Epidermal melanocyte (primary cell): ENCODE data around the gene SIK1.
"Not testable (repeated sequence)": the region's sequence is repeated elsewhere in the genome, so short reads cannot be mapped to it uniquely, and the experiment has no call there.

Source experiments
- DNase-seq: peaks from one replicate; pipeline ENCODE4 v3.0.0; 2011; ENCODE audit warnings: low spot score; ENCODE audit not compliant: insufficient read length

SIK1 gene

DNA sequence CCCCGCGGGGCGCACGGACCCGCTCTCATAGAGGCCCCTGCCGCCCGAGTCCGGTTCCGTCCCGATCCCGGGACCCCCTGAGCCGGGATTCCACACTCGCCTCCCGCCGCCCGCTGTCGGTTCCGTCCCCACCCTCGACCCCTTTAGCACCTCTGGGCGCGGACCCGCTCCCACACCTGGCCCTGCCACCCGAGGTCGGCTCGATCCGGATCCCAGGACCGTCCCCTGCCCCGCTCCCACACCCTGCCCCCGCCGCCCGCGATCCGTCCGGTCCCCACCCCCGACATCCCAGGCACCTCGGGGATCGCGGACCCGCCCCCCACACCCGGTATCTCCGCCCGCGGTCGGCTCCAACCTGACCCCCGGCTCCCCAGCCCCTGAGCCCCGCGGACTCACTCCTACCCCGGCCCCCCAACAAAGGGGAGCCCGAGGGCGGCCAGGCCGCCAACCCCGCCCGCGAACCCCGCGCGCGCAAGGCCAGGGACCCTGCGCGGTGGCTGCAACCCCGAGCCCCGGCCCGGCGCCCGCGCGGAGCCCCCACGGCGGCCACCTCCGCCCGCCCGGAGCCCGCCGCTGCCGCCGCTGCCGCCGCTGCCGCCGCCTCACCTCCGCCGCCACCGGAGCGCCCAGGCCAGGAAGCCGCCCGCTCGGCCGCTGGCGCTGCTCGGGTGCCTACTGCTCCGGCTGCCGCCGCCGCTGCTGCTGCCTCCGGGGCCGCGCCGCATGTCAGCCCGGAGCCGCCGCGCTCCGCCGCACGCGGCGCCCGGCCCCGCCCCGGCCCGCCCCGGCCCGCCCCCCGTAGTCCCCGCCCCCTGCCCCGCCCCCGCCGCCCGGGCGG, at the start of gene SIK1:
SIK1 (minus strand) TSS at position 728 of the 838 bp plus-strand sequence. CDS start 953 bp downstream, outside the sequence.
- not testable (repeated sequence) for DNase-seq

DNA sequence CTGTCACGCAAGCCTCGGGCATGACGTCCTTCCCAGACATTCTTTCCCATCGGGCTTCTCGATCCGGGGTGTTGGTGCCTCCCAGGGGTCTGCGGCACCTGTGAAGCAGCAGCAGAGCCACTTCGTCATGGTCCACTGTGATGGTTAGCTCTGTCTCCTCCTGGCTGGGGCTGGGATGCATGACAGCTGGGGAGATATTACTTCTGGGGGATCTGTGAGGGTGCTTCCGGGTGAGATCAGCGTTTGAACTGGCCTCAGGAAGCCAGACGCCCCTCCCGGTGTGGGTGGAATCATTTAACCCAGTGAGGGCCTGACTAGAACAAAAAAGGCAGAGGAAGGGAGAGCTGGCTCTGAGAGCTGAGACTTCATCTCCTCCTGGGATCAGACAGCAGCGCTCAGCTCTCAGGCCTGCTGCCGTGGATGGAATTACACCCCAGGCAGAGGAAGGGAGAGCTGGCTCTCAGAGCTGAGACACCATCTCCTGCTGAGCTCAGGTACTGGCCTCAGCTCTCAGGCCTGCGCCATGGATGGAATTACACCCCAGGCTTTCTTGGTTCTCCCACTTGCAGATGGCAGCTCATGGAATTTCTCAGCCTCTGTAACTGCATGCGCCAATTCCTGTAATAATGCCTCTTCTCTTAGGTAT, 44.8 kb upstream of the SIK1 start:
- not testable (repeated sequence) for DNase-seq

DNA sequence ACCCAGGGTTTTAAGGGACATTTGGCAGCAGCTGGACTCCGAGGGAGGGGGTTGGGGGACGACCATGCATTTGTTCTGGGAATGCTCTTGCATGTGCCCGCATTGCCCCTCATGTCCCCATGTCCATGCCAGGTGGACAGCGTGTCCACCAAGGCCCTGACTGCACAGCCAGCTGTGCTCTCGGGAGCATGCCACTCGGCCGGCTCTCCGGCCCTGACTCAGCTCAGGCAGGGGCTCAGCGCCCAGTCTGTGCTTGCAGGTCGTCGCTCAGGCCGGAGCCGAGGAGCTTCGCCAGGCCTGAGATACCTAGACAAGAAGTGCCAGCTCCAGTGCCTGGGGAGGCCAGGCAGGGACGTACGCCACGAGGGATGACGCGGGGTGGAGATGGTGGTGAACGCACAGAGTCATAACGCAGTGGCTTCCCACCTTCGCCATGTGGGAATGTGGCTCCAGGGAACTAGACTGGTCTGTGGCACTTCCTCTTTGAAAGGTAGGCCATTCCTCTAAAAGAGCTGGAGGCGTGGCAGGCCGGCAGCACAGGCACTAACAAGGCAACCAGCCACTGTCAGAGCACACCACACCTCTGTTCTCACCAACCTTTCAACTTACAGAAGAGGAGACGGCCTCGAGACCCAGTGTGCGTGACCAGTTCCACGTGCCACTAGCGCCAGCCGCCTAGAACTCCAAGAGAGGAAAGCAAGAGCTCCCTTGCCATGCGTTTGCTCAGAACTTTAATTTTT, 43.0 kb upstream of the SIK1 start:
- DNase-seq, result not testable (repeated sequence)

DNA sequence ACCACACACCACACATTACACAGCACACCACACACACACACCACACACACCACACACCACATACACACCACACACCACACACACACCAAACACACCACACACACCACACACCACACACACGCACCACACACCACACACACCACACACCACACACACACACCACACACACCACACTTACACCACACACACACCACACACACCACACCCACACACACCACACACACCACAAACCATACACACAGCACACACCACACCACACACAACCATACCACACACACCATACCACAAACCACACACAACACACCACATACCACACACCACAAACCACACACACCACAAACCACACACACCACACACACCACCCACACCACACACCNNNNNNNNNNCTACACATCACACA, 40.9 kb upstream of the SIK1 start:
- no peak for DNase-seq

DNA sequence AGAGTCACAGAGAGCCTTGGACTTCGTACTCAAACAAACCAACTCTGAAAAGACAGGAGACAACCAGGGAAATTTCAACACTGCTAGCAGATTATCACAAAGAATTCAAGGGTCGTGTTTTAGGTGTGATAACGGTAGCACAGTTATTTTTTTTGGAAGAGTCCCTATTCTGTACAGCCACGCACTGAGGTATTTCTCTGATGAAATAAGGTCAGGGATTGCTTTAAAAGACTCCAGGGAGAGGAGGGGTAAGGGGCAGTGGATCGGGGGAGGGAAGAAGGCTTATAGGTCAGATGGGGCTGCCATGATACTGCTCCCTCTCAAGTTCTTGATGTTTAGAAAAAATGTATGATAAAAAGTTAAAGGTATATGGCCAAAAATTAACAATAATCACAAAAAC, 38.2 kb upstream of the SIK1 start:
- not testable (repeated sequence) for DNase-seq

DNA sequence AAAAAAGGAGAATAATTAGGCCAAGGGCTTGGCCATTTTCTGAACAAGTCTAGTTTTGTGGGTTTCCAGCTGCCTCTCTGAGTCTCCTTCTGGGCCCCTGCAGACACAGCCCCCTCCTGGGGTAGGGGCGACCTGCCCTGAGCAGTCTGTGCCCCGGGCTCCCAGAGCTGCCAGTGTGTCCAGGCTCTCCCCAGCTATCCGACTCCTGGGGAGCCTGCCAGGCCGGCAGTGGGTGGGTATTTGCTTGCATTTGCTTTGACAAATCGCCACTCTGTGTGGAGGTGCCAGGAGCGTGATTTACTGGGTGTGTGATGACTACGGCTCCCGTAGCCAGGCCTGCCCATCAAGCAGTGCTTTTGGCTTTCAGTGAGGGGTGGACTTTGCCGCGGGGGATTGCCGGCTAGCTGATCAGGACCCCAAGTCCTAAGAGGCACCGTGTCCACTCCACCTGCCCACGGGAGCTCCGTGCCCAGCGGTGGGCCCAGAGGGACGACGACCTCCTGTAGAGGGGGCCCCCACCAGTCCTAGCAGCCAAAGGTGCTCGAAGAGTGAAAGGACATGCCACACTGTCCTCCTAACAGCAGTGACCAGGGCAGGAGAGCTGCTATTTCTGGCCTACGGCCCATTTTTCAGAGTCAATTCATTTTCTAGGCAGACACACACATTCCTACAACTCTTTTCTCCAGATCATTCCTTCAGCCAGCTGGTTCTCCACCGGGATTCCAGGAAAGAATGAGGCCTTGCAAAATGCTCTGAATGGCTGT, 36.7 kb upstream of the SIK1 start:
- DNase-seq, result not testable (repeated sequence)

DNA sequence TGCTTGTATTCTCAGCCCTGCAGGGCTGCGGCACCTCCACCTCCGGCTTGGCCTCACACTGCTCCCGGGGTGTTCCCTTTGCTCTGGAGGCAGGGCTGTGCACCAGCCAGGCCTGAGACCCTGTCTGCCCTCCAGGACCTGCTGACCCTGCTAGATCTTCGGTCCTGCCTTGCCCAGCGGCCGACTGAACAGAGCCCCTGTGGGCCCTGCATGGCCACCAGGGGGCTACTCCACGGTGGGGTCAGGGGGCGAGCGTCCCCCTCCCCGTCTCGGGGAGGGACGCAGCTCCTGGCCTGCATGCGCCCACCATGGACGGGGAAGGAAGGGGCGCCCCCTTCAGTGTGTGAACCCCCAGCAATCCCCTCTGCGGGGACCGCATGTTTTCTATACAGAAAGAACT, 36.0 kb upstream of the SIK1 start:
- DNase-seq, result not testable (repeated sequence)

DNA sequence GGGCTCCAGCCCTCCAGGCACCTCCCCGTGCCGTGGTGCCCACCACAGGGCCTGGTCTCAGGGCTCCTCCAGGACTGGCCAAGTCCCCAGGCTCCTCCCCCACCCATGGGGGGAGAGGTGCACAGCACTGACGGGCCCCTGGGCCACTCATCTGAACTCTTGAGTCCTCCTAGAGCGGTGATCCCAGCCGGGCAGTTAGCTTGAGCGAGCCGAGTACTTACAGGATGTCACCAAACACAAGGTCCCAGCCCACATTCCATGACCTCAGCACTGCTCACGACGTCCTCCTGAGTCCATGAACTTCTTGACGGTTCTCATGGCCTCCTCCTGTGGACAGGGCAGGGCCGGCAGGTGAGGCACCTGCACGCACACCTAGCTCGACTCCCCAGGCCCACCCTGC, 33.5 kb upstream of the SIK1 start:
- DNase-seq, result not testable (repeated sequence)

DNA sequence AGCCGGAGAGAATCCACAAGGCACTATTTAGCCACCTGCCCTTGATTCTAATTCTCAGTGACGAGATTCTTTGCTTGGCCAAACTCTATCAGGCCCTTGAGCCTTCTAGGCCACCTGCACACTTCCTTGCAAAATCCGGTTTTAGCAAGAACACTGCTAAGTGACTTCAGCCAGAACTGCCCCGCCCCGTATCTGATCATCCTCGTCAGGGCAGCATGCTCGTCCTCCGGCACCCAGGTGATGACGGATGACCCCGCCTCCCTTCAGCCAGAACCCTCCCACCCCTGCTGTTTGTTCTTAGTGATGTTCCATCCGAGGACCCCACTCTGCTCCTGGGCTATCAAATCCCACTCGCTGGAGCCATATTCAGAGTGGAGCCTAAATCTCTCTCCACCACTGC, 32.1 kb upstream of the SIK1 start:
- not testable (repeated sequence) for DNase-seq

DNA sequence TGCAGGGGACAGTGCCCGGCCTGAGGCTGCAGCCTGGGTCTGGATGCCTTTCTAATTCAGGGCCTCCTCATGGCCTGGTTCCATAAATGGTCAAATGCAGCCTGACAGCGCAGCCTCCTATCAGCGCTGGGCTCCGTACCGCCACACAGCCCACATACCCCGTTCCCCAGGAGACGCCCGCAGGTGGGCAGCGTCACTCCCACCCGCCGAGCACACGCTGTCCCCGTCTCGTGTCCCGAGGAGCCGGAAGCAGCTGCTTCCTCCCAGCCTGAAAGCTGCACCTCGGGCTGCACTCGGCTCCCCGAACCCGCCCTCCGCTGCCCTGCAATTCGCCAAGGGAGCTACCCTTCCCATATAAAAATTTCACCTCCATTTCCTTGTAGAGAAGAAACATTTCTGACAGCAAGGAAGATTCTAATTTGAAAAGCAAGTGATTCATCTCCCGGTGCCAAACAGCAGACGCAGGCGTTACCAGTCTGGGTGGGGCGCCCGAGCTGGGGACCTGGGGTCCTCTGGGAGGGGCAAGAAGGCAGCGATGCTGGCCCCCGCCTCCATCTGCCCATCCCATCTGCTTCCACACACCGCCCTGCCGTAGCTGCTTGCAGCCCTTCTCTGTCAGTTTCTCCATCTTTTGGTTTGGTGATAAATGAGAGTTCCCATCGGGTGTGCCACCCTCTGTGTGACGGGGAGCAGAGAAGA, 29.8 kb upstream of the SIK1 start:
- not testable (repeated sequence) for DNase-seq

DNA sequence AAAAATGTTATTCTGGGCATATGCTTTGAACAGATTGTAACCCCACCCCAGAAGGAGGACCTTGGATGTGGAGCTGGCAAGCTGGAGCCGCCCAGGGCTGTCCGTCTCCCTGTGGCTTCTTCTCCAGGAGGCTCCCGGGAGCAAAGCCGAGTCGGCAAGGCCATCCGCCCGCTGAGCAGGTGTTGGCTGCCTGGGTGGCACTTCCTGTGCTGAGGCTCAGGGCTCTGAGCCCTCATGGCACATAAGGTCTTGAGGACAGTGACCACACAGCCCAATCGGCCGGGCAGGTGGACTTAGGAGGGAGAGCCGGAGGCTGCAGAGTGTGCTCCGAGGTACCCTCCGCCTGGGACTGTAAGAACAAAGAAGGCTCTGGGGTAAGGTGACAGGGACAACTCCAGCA, 28.8 kb upstream of the SIK1 start:
- not testable (repeated sequence) for DNase-seq

DNA sequence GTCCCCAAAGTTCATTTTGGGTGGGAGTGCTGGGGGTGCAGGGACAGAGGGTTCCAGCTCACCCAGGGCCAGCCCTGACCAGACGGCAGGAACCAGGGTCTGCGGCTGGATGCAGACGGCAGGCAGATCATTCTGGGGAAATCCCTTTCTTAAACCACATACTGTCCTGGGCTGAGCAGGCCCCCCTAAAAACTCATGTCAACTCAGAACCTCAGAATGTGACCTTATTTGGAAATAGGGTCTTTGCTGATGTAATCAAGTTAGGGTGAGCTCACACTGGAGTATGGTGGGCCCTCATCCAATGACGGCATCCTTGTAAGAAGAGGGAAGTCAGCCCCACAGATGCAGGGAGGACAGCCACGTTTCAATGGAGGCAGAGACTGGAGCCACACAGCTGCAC, 27.2 kb upstream of the SIK1 start:
- not testable (repeated sequence) for DNase-seq

DNA sequence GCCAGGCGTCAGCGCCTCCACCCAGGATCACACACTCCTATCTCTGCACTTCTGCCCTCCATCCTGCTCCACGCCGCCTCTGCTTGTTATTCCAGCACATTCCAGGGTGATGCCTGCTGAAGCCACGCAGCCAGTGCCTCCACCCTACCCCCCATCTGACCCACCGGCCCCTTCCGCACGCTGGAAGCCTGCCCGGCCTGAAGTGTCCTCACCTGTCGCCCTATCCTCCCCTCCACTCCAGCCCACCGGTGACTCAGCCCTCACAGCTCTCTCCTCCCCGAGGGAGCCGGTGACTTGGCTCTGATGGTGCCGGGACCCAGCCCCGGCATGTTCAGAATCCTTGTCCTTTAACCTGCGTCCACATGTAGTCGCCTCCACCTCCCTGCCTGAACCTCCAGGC, 24.9 kb upstream of the SIK1 start:
- DNase-seq, result not testable (repeated sequence)

DNA sequence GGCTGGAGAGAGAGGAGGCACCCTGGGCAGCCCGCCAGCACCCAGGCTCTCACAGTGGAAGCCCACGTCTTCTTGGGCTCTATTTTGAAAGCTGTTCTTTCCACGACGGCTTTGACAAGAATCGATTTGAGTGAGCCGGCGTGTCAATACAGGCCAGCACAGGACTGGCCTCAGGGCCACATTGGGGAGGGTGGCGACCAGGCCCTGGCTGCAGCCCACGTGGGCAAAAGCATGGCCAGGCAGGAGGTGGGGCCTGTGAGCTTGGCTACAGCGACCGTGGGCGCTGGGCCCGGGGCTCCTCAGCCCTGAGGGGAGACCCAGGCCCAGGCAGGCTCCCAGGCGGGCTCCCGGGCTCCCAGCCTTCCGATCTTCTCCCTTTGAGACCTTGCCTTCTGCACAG, 23.4 kb upstream of the SIK1 start:
- not testable (repeated sequence) for DNase-seq

DNA sequence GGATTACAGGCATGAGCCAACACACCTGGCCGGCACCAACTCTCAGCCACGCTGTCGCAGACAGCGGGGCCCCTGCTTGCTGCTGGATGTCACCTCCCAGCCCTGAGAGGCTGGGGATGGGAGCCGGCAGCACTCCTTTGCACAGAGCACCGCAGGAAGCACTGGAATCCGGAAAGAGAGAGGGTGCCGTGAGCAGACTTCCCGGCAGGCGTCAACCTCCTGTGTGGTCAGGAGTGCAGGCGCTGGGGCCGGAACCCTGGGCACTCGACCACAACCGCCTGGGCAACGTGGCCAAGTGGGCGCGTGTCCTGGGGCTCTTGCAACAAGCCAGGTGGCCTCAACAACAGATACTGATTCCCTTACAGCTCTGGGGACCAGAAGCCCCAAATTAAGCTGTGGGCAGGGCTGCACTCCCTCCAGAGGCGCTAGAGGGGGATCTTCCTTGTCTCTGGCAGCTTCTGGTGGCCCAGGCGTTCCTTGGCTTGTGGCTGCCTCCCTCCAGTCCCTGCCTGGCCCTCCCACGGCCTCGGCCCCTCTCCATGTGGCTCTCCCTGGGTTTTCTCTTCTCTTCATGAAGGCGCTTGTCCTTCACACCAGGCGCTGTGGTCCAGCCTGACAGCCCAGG, 20.5 kb upstream of the SIK1 start:
- DNase-seq, result not testable (repeated sequence)

DNA sequence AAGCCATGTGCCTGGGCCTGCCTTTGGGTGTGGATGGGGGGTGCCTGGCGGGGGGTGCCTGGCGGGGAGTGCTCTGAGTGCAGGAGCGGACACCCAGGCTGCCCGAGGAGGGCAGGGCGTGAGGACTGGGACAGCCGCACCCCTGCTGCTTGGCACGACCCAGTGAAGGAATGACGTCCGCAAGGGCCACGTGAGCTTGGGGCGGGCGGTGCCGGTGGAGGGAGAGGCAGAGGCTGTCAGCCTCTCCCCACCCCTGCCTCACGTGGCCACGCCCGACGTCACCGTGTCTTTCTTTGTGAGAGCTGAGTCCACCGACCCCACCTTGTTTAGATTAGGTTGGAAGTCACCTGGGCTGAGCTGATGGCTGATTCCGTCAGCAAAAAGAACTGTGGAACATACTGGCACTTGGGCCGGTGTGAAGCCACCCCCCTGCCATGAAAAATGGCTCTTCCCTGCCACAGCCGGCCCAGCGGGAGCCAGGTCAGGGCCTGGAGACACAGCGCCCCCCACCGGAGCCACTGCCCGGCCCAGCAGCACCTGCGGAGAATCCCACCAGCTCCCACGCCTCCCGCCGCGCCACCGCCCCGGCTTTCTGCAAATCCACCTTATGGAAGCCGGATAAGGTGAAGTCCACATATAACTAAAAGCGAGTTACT, 19.5 kb upstream of the SIK1 start:
- DNase-seq, result not testable (repeated sequence)

DNA sequence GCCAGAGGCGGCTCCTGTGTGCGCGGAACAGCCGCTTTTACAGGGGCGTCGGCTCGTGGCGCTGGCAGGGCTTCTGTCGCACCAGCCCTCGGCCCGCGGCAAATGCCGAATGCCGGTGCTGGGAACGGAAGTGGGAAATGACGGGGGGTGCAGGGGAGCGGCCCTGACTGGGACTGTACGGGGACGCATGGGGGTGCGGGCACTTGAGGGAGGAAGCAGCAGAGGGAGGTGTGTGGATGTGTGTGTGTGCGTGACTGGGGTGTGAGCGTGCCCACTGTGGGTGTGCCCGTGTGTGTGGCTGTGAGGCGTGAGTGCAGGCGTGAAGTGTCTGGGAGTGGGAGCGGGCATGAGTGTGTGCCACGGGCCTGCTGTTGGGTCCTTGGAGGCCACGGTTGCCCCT, 17.6 kb upstream of the SIK1 start:
- not testable (repeated sequence) for DNase-seq

DNA sequence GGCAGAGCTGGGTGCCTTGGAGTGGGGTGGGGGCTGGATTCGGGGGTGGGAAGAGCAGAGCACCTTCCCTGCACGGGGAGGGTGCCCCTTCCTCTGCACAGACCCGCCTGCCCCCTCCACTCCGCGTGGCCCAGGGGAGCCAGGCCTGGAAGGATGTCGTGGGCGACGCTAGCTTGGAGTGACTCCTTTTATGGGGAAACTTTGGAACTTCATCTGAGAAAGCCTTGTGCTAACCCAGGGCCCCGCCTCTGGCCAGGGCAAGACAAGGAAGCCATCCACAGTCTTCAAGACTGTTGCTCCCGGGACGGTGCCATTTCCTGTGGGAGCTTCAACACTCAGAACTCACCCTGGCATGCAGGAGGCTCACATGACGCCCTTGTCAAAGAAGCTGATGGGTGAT, 15.6 kb upstream of the SIK1 start:
- not testable (repeated sequence) for DNase-seq
